ENCODE measurements around the gene CCDC85C. TPM values are rescaled to one million over a fixed set of nuclear protein-coding genes. Genes with fewer than 3 reads are reported as not detected.
A peak's percentile ranks its signal among the peaks of the same experiment; 100 is the strongest.

CCDC85C gene
- total RNA-seq, 1 donor from 2014 or later: 41.0 TPM

- DNase-seq: peak; percentile 37
- peak overlapping the region; percentile 83 for H3K27ac ChIP-seq (replicated peaks)
- peaks cover 98% of the 10 kb centered on the region for H3K4me1 ChIP-seq
- no peaks in the 10 kb centered on the region for H3K27me3 ChIP-seq (ENCODE audit: low read depth)
- no peaks in the 10 kb centered on the region for H3K9me3 ChIP-seq (replicated peaks)
- peak overlapping the region; percentile 25 for H3K4me3 ChIP-seq
- intact Hi-C loops (cut with micrococcal nuclease): no loop called here
- no peak for TF ChIP-seq CTCF (IDR thresholded peaks at IDR 0.05; ENCODE audit: borderline replicate concordance)
- H3K36me3 ChIP-seq: no peaks in the 10 kb centered on the region
Observed at GRCh38 chr14:99574099-99574880, 29.7 kb downstream of the CCDC85C start.

GRCh38 chr14:99573436-99574098 lies 30.4 kb downstream of the CCDC85C start:
- Histone ChIP-seq H3K9me3 (replicated peaks) (no peaks in the 10 kb centered on the region), H3K27ac (replicated peaks) (peak overlapping the region; percentile 83), H3K4me3 (no peak overlapping the region), H3K4me1 (peaks cover 98% of the 10 kb centered on the region), H3K36me3 (no peaks in the 10 kb centered on the region), H3K27me3 (ENCODE audit: low read depth) (no peaks in the 10 kb centered on the region)
- intact Hi-C loops (cut with micrococcal nuclease): no loop called here
- DNase-seq: no peak
- no peak for TF ChIP-seq CTCF (IDR thresholded peaks at IDR 0.05; ENCODE audit: borderline replicate concordance)

- TF ChIP-seq CTCF (IDR thresholded peaks at IDR 0.05; ENCODE audit: borderline replicate concordance): no peak
- DNase-seq: no peak
- Histone ChIP-seq H3K4me3 (no peak overlapping the region), H3K27ac (replicated peaks) (peak overlapping the region; percentile 83), H3K4me1 (peaks cover 99% of the 10 kb centered on the region), H3K27me3 (ENCODE audit: low read depth) (no peaks in the 10 kb centered on the region), H3K9me3 (replicated peaks) (no peaks in the 10 kb centered on the region), H3K36me3 (no peaks in the 10 kb centered on the region)
- intact Hi-C loops (cut with micrococcal nuclease): no loop called here
Observed at GRCh38 chr14:99573000-99573330, 31.0 kb downstream of the CCDC85C start.

DNA sequence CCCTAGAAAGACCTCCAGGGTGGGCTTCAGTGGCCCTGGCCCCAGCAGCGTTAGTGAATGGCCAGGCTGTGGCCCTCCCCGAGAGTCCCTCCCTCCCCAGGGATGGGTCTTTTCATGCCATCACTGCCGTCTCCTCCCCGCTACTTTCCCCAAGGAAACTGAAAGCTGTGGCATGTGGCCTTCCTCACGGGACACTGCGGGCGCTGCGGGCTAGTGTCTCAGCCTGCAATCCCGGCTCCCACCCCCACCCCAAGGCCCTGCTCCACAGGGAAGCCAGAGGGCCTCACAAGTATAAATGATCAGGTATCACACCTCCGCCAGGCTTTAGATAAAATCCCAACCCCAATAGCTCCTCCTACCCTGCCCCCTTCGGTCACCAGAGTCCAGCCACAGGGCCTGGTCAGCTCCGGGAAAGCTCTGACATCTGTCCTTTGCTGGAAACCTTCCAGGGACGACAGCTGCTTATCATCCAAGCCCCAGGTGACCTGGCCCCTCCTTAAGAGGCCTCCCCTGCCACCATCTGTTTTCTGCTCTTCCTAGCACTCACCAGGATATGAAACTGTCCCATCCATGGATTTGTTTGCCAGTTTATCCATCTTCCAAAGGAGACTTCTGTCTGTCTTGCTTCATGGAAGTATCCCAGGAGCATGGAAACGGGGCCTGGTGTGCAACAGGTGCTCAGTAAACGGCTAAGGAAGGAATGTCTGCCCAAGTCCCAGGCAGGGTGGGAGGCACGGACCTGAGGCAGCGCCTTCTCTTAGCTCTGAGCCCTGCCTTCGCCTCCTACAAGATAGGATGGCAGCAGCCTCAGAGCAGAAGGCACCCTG lies 31.6 kb downstream of the CCDC85C start:
- Histone ChIP-seq H3K4me1 (peaks cover 100% of the 10 kb centered on the region), H3K27ac (replicated peaks) (peak overlapping the region; percentile 83), H3K27me3 (ENCODE audit: low read depth) (no peaks in the 10 kb centered on the region), H3K9me3 (replicated peaks) (no peaks in the 10 kb centered on the region), H3K4me3 (no peak overlapping the region), H3K36me3 (no peaks in the 10 kb centered on the region)
- DNase-seq: no peak
- intact Hi-C loops (cut with micrococcal nuclease): no loop called here
- no peak for TF ChIP-seq CTCF (IDR thresholded peaks at IDR 0.05; ENCODE audit: borderline replicate concordance)

- H3K27ac ChIP-seq (replicated peaks): peak overlapping the region; percentile 83
- DNase-seq: no peak
- no peaks in the 10 kb centered on the region for H3K36me3 ChIP-seq
- H3K9me3 ChIP-seq (replicated peaks): no peaks in the 10 kb centered on the region
- H3K27me3 ChIP-seq (ENCODE audit: low read depth): no peaks in the 10 kb centered on the region
- H3K4me3 ChIP-seq: no peak overlapping the region
- no peak for TF ChIP-seq CTCF (IDR thresholded peaks at IDR 0.05; ENCODE audit: borderline replicate concordance)
- intact Hi-C loops (cut with micrococcal nuclease): no loop called here
- peaks cover 100% of the 10 kb centered on the region for H3K4me1 ChIP-seq
Observed at GRCh38 chr14:99571303-99571986, 32.6 kb downstream of the CCDC85C start.
